GM10266 (cell line): Measurements from ENCODE around the gene TMEM222.

Experiments used
- DNase-seq: peaks from one replicate; pipeline ENCODE4 v3.0.0; 2012; ENCODE audit errors: extremely low spot score
- TF ChIP-seq, protein P1 (sequence below): IDR thresholded peaks from 2 replicates; pipeline ENCODE4 v1.5.1; 2012; ENCODE audit warnings: mild to moderate bottlenecking, low read depth; ENCODE audit not compliant: control insufficient read depth, insufficient read depth; ENCODE audit errors: missing control alignments

TMEM222 gene

DNA sequence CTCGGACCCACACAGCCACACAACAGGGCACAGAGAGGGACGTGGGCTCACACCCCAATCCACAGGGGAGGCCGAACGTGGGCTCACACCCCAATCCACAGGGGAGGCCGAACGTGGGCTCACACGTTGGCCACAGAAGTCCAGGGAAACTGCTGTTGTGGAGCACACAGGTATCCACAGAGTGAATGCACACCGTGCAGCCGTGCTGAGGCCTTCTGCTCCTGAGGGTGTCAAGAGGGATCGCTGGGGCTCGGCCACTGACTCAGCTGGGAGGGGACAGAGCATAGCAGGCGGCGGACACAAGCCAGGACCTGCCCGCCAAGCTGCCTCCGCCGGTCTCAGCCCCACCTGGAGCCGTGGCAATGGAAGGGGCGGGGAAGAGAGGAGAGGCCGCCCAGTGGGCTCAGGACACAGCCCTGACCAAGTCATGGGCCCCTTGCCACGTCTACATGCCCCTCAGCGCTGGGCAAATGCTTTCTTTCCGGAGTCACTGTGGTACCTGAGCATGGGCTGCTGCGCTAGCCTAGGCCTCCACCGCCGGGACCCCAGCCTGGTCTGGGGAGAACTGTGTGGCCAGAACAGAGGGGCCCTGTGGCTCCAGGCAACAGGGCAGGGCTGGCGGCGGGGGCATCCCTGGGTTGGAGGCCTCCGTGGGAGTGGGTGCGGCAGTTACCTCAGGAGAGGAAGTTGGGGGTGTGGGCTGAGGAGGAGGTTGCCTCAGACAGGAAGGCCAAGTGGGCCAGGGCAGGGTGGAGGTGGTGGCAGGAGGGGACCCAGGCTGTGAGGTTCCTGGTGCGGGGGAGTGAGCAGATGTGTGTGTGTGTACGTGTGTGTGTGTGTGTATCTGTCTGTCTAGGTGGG is 21.0 kb downstream of the TMEM222 start:
- no peak for DNase-seq
- TF ChIP-seq, protein P1, sequence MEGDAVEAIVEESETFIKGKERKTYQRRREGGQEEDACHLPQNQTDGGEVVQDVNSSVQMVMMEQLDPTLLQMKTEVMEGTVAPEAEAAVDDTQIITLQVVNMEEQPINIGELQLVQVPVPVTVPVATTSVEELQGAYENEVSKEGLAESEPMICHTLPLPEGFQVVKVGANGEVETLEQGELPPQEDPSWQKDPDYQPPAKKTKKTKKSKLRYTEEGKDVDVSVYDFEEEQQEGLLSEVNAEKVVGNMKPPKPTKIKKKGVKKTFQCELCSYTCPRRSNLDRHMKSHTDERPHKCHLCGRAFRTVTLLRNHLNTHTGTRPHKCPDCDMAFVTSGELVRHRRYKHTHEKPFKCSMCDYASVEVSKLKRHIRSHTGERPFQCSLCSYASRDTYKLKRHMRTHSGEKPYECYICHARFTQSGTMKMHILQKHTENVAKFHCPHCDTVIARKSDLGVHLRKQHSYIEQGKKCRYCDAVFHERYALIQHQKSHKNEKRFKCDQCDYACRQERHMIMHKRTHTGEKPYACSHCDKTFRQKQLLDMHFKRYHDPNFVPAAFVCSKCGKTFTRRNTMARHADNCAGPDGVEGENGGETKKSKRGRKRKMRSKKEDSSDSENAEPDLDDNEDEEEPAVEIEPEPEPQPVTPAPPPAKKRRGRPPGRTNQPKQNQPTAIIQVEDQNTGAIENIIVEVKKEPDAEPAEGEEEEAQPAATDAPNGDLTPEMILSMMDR = no peak

GRCh38 chr1:27343639-27344025 is 21.7 kb downstream of the TMEM222 start:
- TF ChIP-seq, protein P1 = no peak
- no peak for DNase-seq

DNA sequence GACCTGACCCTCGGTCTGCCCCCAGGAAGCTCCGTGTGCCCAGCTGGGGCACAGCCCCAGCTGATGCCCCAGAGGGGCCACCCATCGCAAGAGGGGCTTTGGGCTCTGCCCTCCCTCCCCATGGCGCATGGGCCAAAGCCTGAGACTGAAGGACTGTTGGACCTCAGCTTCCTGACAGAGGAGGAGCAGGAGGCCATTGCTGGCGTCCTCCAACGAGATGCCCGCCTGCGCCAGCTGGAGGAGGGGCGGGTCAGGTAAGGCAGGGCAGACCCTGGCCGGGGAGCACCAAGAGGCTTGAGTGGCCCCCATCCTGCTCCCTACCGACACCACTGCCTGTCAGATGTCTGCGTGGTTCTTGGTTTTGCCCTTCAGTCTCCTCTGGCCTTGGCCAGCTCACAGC is 23.3 kb downstream of the TMEM222 start:
- TF ChIP-seq, protein P1 = no peak
- DNase-seq = no peak

DNA sequence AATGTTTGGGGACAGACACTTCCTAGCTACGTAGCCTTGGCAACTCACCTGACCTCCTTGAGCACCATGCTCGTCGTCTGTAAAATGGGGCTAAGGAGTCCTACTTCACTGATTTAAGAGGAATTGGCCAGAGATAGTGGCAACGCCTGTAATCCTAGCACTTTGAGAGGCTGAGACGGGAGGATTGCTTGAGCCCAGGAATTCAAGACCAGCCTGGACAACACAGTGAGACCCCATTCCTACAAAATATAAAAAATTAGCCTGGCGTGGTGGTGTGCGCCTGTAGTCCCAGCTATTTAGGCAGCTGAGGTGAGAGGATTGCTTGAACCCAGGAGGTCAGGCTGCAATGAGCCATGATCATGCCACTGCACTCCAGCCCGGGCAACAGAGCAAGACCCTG is 24.4 kb downstream of the TMEM222 start:
- DNase-seq = no peak
- TF ChIP-seq, protein P1 = no peak

- TF ChIP-seq, protein P1 = no peak
- no peak for DNase-seq
Observed at GRCh38 chr1:27346991-27347624, 25.1 kb downstream of the TMEM222 start.

GRCh38 chr1:27348861-27349783 is 27.2 kb downstream of the TMEM222 start:
- peak; percentile 27 for DNase-seq

More at GRCh38 chr1:27348861-27349783, 27.2 kb downstream of the TMEM222 start:
- TF ChIP-seq, protein P1 = no peak
